Uterus (tissue), 2 donors: Measurements from ENCODE around the gene SOX2.

Experiments used
- POLR2A ChIP-seq, 2 donors: fragments of 450-650 bp; IDR thresholded peaks; one replicate each; pipeline ENCODE4 v1.6.1; 2016; ENCODE audit warnings: antibody characterized with exemption in 2 of 2, mild to moderate bottlenecking in 1 of 2, moderate library complexity in 1 of 2
- TF ChIP-seq, protein P1 (sequence below), 4 experiments: fragments of 200-600 bp in 2 of 4; fragments of 450-650 bp in 2 of 4; sonication (generic) in 2 of 4; IDR thresholded peaks; one replicate each; pipeline ENCODE4 v1.5.1; 2016 to 2019; ENCODE audit warnings: antibody characterized with exemption in 4 of 4, mild to moderate bottlenecking in 2 of 4, moderate library complexity in 1 of 4

DNA sequence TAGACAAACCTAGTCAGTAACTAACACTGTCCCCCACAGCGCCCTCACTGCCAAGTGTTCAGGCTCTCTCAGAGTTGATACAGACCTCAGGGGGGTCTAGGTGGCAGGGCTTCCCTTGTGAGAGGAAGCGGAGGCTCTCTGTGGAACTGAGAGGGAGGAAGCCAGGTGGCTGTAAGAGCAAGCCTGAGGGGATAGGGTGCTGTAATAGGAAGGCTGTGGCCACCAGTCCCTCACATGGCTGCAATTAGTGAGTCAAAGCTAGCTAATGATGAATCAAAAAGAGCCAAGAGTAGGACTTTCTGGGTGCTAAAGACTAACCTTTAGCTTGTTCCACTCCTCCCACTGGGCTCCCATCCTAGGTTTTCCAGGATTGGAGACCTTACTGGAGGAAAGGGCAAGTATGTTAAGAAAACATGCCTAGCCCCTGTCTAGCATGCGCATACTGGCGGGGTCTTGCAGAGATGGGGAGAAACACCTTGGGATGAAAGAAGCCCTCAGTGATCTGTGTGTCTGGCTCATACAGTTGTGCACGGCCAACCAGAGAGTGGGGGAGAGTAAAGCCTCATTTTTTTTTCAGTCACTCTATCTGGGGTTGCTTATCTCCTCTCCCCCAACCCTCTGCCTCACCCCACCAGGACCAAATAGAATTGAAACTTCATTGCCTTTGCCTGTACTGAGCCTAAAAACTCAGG, 13.3 kb upstream of the SOX2 start:
- TF ChIP-seq, protein P1, sequence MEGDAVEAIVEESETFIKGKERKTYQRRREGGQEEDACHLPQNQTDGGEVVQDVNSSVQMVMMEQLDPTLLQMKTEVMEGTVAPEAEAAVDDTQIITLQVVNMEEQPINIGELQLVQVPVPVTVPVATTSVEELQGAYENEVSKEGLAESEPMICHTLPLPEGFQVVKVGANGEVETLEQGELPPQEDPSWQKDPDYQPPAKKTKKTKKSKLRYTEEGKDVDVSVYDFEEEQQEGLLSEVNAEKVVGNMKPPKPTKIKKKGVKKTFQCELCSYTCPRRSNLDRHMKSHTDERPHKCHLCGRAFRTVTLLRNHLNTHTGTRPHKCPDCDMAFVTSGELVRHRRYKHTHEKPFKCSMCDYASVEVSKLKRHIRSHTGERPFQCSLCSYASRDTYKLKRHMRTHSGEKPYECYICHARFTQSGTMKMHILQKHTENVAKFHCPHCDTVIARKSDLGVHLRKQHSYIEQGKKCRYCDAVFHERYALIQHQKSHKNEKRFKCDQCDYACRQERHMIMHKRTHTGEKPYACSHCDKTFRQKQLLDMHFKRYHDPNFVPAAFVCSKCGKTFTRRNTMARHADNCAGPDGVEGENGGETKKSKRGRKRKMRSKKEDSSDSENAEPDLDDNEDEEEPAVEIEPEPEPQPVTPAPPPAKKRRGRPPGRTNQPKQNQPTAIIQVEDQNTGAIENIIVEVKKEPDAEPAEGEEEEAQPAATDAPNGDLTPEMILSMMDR (IDR thresholded peaks at IDR 0.05) = no peak
- no peak for TF ChIP-seq POLR2A (IDR thresholded peaks at IDR 0.05)
